BJ (cell line): ENCODE measurements around the gene SELENOS. TPM values are rescaled to one million over a fixed set of nuclear protein-coding genes. Genes with fewer than 3 reads are reported as not detected.

Source experiments
- CTCF ChIA-PET: fragments of 350-600 bp; formaldehyde crosslinking; extraction: SDS; loops from one replicate; lab custom pipeline; 2021; ENCODE audit warnings: antibody characterized with exemption, inconsistent platforms; lab: Yijun Ruan, JAX
- POLR2A ChIA-PET: fragments of 300-600 bp; sonication (Branson Sonifier 250); formaldehyde crosslinking; extraction: SDS; loops from one replicate; lab custom pipeline; 2021; ENCODE audit warnings: antibody characterized with exemption; lab: Charles Lee
- DNase-seq: peaks from one replicate; pipeline ENCODE4 v3.0.0-alpha.2; 2011; ENCODE audit warnings: low read depth
- H3K27me3 ChIP-seq: 2 replicates; pipeline ENCODE4 v1.6.0; 2011; ENCODE audit warnings: low read length; ENCODE audit not compliant: control insufficient read depth, insufficient read depth
- H3K36me3 ChIP-seq: 2 replicates; pipeline ENCODE4 v1.5.1; 2011; ENCODE audit warnings: low read length; ENCODE audit not compliant: control insufficient read depth, insufficient read depth
- H3K4me3 ChIP-seq: 2 replicates; pipeline ENCODE4 v1.5.1; 2011; ENCODE audit warnings: low read depth, mild to moderate bottlenecking, control low read depth, low read length
- CTCF ChIP-seq: IDR thresholded peaks from 2 replicates; pipeline ENCODE4 v1.5.1; 2011; ENCODE audit warnings: low read depth, mild to moderate bottlenecking, control low read depth, inconsistent platforms, low read length, moderate library complexity; ENCODE audit not compliant: insufficient read depth
- polyA minus RNA-seq: library from RNA; depleted of rRNA, polyadenylated mRNA; stranded (reverse); fragments of >200 nt; gene quantifications from 2 replicates; pipeline ENCODE4 v1.2.3, GENCODE V29; 2011; rRNA and poly(A)+ RNA removed
- polyA plus RNA-seq: library from polyadenylated mRNA; depleted of rRNA; stranded (reverse); fragments of >200 nt; gene quantifications from 2 replicates; pipeline ENCODE4 v1.2.3, GENCODE V29; 2011; rRNA removed

The SELENOS gene, protein sequence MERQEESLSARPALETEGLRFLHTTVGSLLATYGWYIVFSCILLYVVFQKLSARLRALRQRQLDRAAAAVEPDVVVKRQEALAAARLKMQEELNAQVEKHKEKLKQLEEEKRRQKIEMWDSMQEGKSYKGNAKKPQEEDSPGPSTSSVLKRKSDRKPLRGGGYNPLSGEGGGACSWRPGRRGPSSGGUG
- 71.2 and 86.0 TPM in 2 replicates for polyA plus RNA-seq
- polyA minus RNA-seq: 19.1 and 24.5 TPM in 2 replicates

DNA sequence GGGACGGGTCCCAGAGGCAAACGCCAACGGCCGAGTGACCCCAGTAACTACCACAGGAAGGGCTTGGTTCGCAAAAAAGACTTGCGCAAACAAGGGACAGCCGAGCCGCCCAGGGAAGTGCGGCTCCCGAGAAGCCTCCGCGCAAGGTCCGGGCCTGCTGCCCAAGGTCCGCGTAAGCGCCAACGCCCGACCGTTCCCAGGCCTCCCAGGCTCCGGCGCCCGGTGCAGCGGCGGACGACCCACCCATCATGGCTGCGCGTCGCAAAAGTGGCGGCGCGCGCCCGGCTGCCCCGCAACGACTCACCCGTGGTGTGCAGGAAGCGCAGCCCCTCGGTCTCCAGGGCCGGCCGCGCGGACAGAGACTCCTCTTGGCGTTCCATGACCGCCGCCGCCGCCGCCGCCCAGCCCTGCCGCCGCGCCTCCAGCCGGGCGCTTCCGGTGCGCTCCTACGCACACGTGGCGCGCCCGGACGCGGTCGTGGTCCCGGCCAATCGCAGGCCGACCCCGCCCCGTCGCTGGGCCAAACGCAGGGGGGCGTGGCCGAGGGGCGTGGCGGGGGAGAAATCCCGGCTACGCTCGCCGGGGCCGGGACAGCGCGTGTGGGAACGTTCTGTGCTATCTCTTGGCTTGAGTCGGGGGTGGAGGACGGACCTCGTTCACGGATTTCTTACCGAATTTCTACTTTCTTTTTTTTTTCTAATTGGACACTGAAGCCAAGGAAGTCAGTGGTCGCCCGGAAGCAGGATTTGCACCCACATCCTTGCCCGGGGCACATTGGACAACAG is at the start of gene SELENOS:
Gene SELENOS (minus strand): TSS at position 448 of the 785 bp plus-strand sequence. CDS start 68 bp downstream, at position 380.
- POLR2A ChIA-PET: no interaction called here
- no peak for TF ChIP-seq CTCF
- peaks cover 17% of the 10 kb centered on the region for H3K36me3 ChIP-seq
- CTCF ChIA-PET: interaction anchor here (1.0 kb wide), 1 partner anchor 10 kb away, joined by 10 read pairs; no protein-coding TSS in a partner anchor
- DNase-seq: no peak
- no peaks in the 10 kb centered on the region for H3K27me3 ChIP-seq
- peak within 1 kb of the TSS; percentile 78 for H3K4me3 ChIP-seq

- Histone ChIP-seq H3K36me3 (no peaks in the 10 kb centered on the region), H3K4me3 (no peak overlapping the region), H3K27me3 (peaks cover 4% of the 10 kb centered on the region)
- no peak for DNase-seq
- TF ChIP-seq CTCF: no peak
- POLR2A ChIA-PET: no interaction called here
- CTCF ChIA-PET: interaction anchor here (0.6 kb wide), 1 partner anchor 16 kb away, joined by 3 read pairs; no protein-coding TSS in a partner anchor
These were observed 49.3 kb upstream of the SELENOS start for GRCh38 chr15:101326462-101327146.

- TF ChIP-seq CTCF: no peak
- DNase-seq: no peak
These were observed 48.7 kb upstream of the SELENOS start for GRCh38 chr15:101326026-101326315.

DNA sequence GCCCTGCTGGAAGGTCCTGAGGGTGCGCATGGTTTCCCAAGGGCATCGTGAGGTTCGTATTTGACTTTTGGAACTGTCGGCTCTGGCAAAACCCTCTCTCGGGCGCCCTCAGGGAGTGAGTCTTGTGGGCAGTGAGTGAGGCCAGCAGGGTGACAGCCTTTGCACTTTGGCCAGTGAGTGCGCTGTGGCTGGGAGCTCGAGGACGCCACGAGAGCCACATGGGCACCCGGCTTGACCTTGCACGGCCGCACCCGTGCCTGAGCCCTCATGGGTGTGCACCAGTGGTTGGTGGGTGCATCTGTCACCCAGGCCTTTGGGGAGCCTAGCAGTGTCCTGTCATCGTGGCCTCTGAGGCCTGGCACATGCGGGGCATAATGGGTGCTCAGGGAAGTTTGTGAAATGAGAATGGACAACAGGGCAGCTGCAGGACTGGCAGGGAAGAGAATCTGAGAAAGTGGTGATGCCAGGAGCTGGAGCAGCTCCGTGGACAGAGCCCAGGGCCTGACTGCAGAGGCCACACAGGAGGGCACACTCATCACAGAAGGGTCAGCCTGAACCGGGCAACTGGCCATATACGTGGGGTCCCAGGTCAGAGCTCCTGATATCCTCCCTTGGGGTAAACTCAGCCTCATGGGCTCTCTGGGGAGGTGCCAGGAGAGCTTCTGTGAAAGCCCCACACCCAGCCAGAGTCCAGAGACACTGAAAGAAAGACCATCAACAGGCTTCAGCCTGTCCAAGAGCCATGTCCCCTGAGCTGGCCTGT is 48.2 kb upstream of the SELENOS start:
- no peak for TF ChIP-seq CTCF
- no peak overlapping the region for H3K4me3 ChIP-seq
- ChIA-PET POLR2A (interaction anchor here (0.5 kb wide), 1 partner anchor 270 kb away, joined by 3 read pairs; no protein-coding TSS in a partner anchor), CTCF (no interaction called here)
- no peak for DNase-seq
- H3K27me3 ChIP-seq: peaks cover 6% of the 10 kb centered on the region
- H3K36me3 ChIP-seq: no peaks in the 10 kb centered on the region

More at GRCh38 chr15:101326026-101326315, 48.7 kb upstream of the SELENOS start:
- POLR2A ChIA-PET: interaction anchor here (0.5 kb wide), 1 partner anchor 269 kb away, joined by 3 read pairs; no protein-coding TSS in a partner anchor
- H3K36me3 ChIP-seq: no peaks in the 10 kb centered on the region
- CTCF ChIA-PET: no interaction called here
- no peak overlapping the region for H3K4me3 ChIP-seq
- H3K27me3 ChIP-seq: peaks cover 6% of the 10 kb centered on the region
